ENCODE results near the gene THRAP3.

THRAP3 gene

GRCh38 chr1:36341626-36342320 lies 117.5 kb downstream of the THRAP3 start:
- H3K27me3 Mint-ChIP-seq, result no peaks in the 10 kb centered on the region
- peaks cover 20% of the 10 kb centered on the region for H3K4me1 Mint-ChIP-seq
- no peak overlapping the region for H3K27ac Mint-ChIP-seq
- H3K4me3 Mint-ChIP-seq, result no peak overlapping the region
- H3K9me3 Mint-ChIP-seq, result no peaks in the 10 kb centered on the region
- H3K36me3 Mint-ChIP-seq, result peaks cover 2% of the 10 kb centered on the region

- Mint-ChIP-seq H3K9me3 (no peaks in the 10 kb centered on the region), H3K27ac (peak overlapping the region; percentile 51), H3K36me3 (peaks cover 2% of the 10 kb centered on the region), H3K4me1 (peaks cover 20% of the 10 kb centered on the region), H3K4me3 (no peak overlapping the region), H3K27me3 (no peaks in the 10 kb centered on the region)
Measured at GRCh38 chr1:36342426-36343185, 118.4 kb downstream of the THRAP3 start.

- H3K27ac Mint-ChIP-seq, result no peak overlapping the region
- peaks cover 14% of the 10 kb centered on the region for H3K4me1 Mint-ChIP-seq
- H3K27me3 Mint-ChIP-seq, result no peaks in the 10 kb centered on the region
- no peaks in the 10 kb centered on the region for H3K9me3 Mint-ChIP-seq
- H3K36me3 Mint-ChIP-seq, result peaks cover 6% of the 10 kb centered on the region
- no peak overlapping the region for H3K4me3 Mint-ChIP-seq
Measured at GRCh38 chr1:36343651-36344394, 119.6 kb downstream of the THRAP3 start.

GRCh38 chr1:36344395-36344680 lies 120.1 kb downstream of the THRAP3 start:
- peaks cover 6% of the 10 kb centered on the region for H3K36me3 Mint-ChIP-seq
- peaks cover 12% of the 10 kb centered on the region for H3K4me1 Mint-ChIP-seq
- no peaks in the 10 kb centered on the region for H3K27me3 Mint-ChIP-seq
- H3K9me3 Mint-ChIP-seq, result no peaks in the 10 kb centered on the region
- H3K27ac Mint-ChIP-seq, result no peak overlapping the region
- no peak overlapping the region for H3K4me3 Mint-ChIP-seq

- Mint-ChIP-seq H3K4me3 (no peak overlapping the region), H3K27me3 (no peaks in the 10 kb centered on the region), H3K27ac (no peak overlapping the region), H3K9me3 (no peaks in the 10 kb centered on the region), H3K36me3 (peaks cover 6% of the 10 kb centered on the region), H3K4me1 (peaks cover 11% of the 10 kb centered on the region)
Measured at GRCh38 chr1:36345353-36345752, 121.1 kb downstream of the THRAP3 start.

GRCh38 chr1:36346741-36347370 lies 122.6 kb downstream of the THRAP3 start:
- peaks cover 26% of the 10 kb centered on the region for H3K4me1 Mint-ChIP-seq

GRCh38 chr1:36349241-36349671 lies 125.0 kb downstream of the THRAP3 start:
- no peak overlapping the region for H3K27ac Mint-ChIP-seq
- peaks cover 5% of the 10 kb centered on the region for H3K36me3 Mint-ChIP-seq
- H3K4me3 Mint-ChIP-seq, result no peak overlapping the region
- H3K4me1 Mint-ChIP-seq, result peaks cover 27% of the 10 kb centered on the region
- H3K27me3 Mint-ChIP-seq, result no peaks in the 10 kb centered on the region
- H3K9me3 Mint-ChIP-seq, result no peaks in the 10 kb centered on the region

More at GRCh38 chr1:36346741-36347370, 122.6 kb downstream of the THRAP3 start:
- Mint-ChIP-seq H3K36me3 (peaks cover 5% of the 10 kb centered on the region), H3K27me3 (no peaks in the 10 kb centered on the region), H3K4me3 (no peak overlapping the region), H3K27ac (no peak overlapping the region), H3K9me3 (no peaks in the 10 kb centered on the region)

GRCh38 chr1:36349839-36350238 lies 125.6 kb downstream of the THRAP3 start:
- Mint-ChIP-seq H3K27ac (no peak overlapping the region), H3K4me1 (peaks cover 27% of the 10 kb centered on the region), H3K4me3 (no peak overlapping the region), H3K36me3 (peaks cover 5% of the 10 kb centered on the region), H3K9me3 (no peaks in the 10 kb centered on the region), H3K27me3 (no peaks in the 10 kb centered on the region)

GRCh38 chr1:36350659-36351226 lies 126.5 kb downstream of the THRAP3 start:
- peaks cover 27% of the 10 kb centered on the region for H3K4me1 Mint-ChIP-seq
- H3K27me3 Mint-ChIP-seq, result no peaks in the 10 kb centered on the region
- H3K27ac Mint-ChIP-seq, result peak overlapping the region; percentile 88
- H3K9me3 Mint-ChIP-seq, result no peaks in the 10 kb centered on the region
- H3K4me3 Mint-ChIP-seq, result peak overlapping the region; percentile 67
- peaks cover 5% of the 10 kb centered on the region for H3K36me3 Mint-ChIP-seq

- Mint-ChIP-seq H3K4me3 (peak overlapping the region; percentile 11), H3K36me3 (peaks cover 5% of the 10 kb centered on the region), H3K9me3 (no peaks in the 10 kb centered on the region), H3K4me1 (peaks cover 27% of the 10 kb centered on the region), H3K27me3 (no peaks in the 10 kb centered on the region), H3K27ac (peak overlapping the region; percentile 68)
Measured at GRCh38 chr1:36351227-36351977, 127.2 kb downstream of the THRAP3 start.

GRCh38 chr1:36352125-36352909 lies 128.1 kb downstream of the THRAP3 start:
- no peak overlapping the region for H3K27ac Mint-ChIP-seq
- H3K27me3 Mint-ChIP-seq, result no peaks in the 10 kb centered on the region
- no peaks in the 10 kb centered on the region for H3K9me3 Mint-ChIP-seq
- peaks cover 6% of the 10 kb centered on the region for H3K36me3 Mint-ChIP-seq
- no peak overlapping the region for H3K4me3 Mint-ChIP-seq
- peaks cover 27% of the 10 kb centered on the region for H3K4me1 Mint-ChIP-seq

- Mint-ChIP-seq H3K36me3 (peaks cover 8% of the 10 kb centered on the region), H3K27me3 (no peaks in the 10 kb centered on the region), H3K4me1 (peaks cover 27% of the 10 kb centered on the region), H3K9me3 (no peaks in the 10 kb centered on the region), H3K4me3 (no peak overlapping the region), H3K27ac (no peak overlapping the region)
Measured at GRCh38 chr1:36352910-36353878, 129.0 kb downstream of the THRAP3 start.

- H3K4me1 Mint-ChIP-seq, result peaks cover 35% of the 10 kb centered on the region
- H3K36me3 Mint-ChIP-seq, result peaks cover 7% of the 10 kb centered on the region
Measured at GRCh38 chr1:36354486-36354885, 130.2 kb downstream of the THRAP3 start.

More at GRCh38 chr1:36354486-36354885, 130.2 kb downstream of the THRAP3 start:
- no peak overlapping the region for H3K4me3 Mint-ChIP-seq
- no peaks in the 10 kb centered on the region for H3K9me3 Mint-ChIP-seq
- no peak overlapping the region for H3K27ac Mint-ChIP-seq
- no peaks in the 10 kb centered on the region for H3K27me3 Mint-ChIP-seq
